Aortic smooth muscle cell (primary cell): ENCODE measurements around the gene CDK8. TPM values are rescaled to one million over a fixed set of nuclear protein-coding genes. Genes with fewer than 3 reads are reported as not detected.

Source experiments
- total RNA-seq: library from RNA; depleted of rRNA; stranded (reverse); fragments of >200 nt; gene quantifications from 2 replicates; pipeline ENCODE4 v1.2.3, GENCODE V29; 2014

CDK8 gene
- total RNA-seq: 12.6 and 14.6 TPM in 2 replicates

DNA sequence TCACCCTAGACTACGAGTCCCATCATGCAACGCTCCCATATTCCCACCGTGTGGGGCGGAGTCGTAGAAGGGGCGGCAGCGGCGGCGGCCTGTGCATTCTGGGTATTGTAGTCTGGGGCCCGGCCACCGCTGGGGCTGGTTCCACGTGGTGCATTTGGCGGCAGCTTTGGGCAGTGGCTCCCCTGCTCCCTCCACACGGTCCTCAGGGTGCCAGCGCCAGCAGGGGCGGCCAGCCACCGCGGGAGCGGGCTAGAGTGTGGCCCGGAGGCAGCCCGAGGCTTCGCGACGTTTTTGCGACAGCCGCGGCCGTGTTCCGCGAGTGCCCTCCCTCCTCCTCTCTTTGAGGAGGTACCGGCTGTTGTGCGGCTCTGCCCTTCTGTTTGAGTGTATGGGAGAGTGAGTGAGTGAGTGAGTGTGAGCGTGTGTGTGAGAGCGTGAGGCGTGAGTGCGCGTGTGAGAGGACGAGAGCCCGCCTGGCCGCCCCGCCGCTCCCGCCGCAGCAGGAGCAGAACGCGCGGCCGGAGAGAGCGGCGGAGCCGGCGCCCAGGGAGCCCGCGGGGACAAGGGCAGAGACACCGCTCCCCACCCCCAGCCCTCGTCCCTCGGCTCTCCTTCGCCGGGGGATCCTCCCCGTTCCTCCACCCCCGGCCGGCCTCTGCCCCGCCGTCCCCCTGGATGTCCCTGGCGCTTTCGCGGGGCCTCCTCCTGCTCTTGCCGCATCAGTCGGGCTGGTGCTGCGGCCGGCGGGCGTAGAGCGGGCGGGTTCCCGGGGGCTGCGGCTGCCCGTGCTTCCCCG lies at the start of gene CDK8:
TSS of gene CDK8 (plus strand) at position 343 of the 796 bp plus-strand sequence. CDS start 513 bp downstream, outside the sequence.

DNA sequence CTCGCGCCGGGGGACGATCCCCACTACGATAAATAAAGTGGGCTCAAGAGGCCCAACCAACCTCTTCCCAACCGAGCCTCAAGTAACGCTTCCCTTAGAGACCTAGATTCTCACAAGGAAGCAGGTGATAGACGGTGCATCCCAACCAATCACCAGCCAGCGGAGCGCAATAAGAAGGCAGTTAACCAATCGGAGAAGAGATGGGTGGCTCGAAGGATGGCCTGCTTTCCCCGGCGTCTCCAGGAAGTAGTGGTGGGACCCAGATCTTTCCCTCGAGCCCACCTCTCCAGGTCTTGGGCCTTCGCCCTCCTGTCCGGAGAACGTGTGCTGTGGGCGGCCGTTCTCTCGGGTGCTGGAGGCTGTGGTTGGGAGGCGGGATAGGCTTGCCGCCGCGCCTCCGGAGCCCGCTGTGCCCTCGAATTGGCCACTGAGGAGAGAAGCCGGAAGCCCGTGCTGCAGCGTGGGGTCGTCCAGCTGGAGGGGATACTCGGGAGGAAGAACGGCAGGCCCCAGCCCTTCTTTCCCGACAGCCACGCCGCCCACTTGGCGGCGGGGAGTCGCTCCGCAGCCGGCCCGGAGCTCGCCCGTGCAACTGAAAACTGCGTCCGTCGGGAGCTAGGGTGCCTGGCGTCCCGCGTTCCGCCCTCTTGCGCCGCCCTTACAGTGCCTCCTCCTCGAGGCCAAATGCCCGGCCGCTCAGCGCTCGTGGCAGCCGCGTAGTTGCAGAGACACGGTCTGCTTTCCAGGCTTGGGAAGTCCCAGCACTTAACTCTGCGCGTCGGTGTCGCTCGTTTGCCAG lies 32.0 kb upstream of the CDK8 start, which contains the start of gene RNF6:
TSS of gene RNF6 (minus strand) at position 594 of the 799 bp plus-strand sequence. CDS start 2,665 bp downstream, outside the sequence.

Other genes starting within 250 kb of the CDK8 start
- gene SHISA2, start 202.1 kb upstream of the CDK8 start, total RNA-seq: under 0.01 TPM in 1 of 2 replicates, not detected in the other
- gene RNF6, start 31.8 kb upstream of the CDK8 start, total RNA-seq: 57.7 and 58.2 TPM in 2 replicates